Activated naive CD4-positive, alpha-beta T cell treated with anti-CD3 and anti-CD28 coated beads, Interleukin-2, amount 50 U/mL, for 24 hours (primary cell): ENCODE results near the gene FAM47E.

Experiments
- H3K27ac Mint-ChIP-seq: one replicate; pipeline ENCODE4 v1.8.0; 2021; ENCODE audit warnings: mild to moderate bottlenecking, mixed read lengths
- H3K27me3 Mint-ChIP-seq: one replicate; pipeline ENCODE4 v1.8.0; 2021; ENCODE audit warnings: mixed read lengths
- H3K36me3 Mint-ChIP-seq: one replicate; pipeline ENCODE4 v1.8.0; 2021; ENCODE audit warnings: mixed read lengths
- H3K4me1 Mint-ChIP-seq: one replicate; pipeline ENCODE4 v1.8.0; 2021; ENCODE audit warnings: mixed read lengths
- H3K4me3 Mint-ChIP-seq: one replicate; pipeline ENCODE4 v1.8.0; 2021; ENCODE audit warnings: mild to moderate bottlenecking, mixed read lengths
- H3K9me3 Mint-ChIP-seq: one replicate; pipeline ENCODE4 v1.8.0; 2021; ENCODE audit warnings: mixed read lengths

Gene FAM47E

DNA sequence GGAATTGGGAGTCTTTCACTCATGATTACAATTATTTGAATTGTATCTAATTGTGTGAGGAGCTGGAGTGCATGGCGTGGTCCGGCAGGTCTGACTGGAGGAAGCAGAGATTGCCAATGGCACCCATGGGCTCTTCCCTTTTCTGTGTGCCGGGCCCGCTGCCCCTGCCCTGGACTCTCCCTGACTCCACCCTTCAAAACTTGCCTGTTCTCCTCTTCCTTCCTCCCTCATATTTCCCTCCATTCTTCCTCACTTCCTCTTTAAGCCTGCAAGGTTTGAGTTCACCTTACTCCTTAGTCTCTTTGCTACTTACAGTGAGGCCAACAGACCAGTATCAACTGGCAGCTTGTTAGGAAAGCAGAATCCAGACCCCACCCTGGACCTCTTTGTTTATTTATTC is 48.5 kb downstream of the FAM47E start:
- peaks cover 8% of the 10 kb centered on the region for H3K36me3 Mint-ChIP-seq
- no peaks in the 10 kb centered on the region for H3K27me3 Mint-ChIP-seq
- H3K27ac Mint-ChIP-seq, result no peak overlapping the region
- H3K9me3 Mint-ChIP-seq, result peaks cover 15% of the 10 kb centered on the region
- no peak overlapping the region for H3K4me3 Mint-ChIP-seq
- peaks cover 21% of the 10 kb centered on the region for H3K4me1 Mint-ChIP-seq

DNA sequence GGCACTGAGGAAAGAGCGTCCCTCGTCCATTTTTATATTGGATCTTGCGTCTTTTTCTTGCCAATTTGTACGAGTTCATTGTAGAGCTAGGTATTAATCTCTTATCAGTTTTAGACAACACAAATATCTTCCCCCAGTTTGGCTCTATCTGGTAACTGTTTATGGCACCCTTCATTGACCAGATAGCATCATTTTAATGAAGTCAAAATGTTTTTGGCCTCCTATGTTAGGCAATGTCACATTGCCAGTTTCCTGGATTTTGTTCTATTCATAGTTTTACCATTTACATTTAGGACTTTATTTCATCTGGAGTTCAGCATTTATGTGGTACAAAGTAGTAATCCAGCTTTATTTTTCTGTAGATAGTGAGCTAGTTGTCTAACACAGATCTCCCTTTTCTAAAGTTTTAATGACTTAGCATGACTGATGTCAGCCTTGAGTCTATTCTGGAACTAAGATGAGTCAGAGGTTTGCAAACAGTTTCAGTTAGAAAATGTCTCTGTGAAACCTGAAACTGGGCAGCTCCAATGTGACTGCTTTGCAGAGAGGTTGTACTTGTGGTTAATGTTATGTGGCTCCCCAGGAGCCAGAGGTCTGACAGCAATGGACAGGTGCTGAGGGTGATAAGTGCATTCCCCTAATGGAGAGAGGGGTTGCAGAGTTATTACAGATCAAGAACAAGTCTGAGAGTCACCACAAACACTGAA is 49.7 kb downstream of the FAM47E start:
- Mint-ChIP-seq H3K27me3 (no peaks in the 10 kb centered on the region), H3K9me3 (peaks cover 11% of the 10 kb centered on the region), H3K27ac (no peak overlapping the region), H3K36me3 (peaks cover 5% of the 10 kb centered on the region), H3K4me3 (no peak overlapping the region), H3K4me1 (peaks cover 30% of the 10 kb centered on the region)

- H3K4me1 Mint-ChIP-seq, result peaks cover 30% of the 10 kb centered on the region
- peaks cover 5% of the 10 kb centered on the region for H3K36me3 Mint-ChIP-seq
- no peak overlapping the region for H3K27ac Mint-ChIP-seq
- H3K9me3 Mint-ChIP-seq, result peaks cover 9% of the 10 kb centered on the region
- H3K27me3 Mint-ChIP-seq, result no peaks in the 10 kb centered on the region
- no peak overlapping the region for H3K4me3 Mint-ChIP-seq
Observed at GRCh38 chr4:76301775-76302162, 50.2 kb downstream of the FAM47E start.

DNA sequence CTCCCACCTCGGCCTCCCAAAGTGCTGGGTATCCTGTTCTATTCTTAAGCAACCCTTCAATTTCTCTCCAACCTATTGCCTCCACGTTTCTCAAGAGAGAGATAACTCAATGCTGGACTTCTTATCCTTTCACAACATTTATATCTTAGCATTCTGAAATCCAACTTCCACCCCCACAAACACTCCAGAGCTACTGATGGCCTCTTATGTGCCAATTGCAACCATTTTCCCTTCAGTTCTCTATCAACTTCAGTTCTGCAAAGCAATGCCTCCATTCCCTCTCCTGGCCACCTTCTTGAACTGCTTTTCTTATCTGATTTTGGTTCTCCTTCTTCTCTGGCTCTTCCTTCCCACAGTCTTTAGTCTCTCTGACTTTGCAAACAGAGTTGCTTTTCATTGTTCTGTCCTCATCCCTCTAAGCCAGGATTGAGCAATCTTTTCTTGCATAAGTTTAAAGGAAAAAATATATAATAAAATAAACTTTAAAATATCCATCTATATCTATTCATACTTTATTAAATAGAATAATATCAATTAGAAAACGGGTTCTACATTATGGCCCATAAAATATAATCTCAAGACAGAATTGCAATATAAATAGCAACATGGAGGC is 51.4 kb downstream of the FAM47E start:
- Mint-ChIP-seq H3K27ac (peak overlapping the region; percentile 33), H3K9me3 (peaks cover 9% of the 10 kb centered on the region), H3K36me3 (peaks cover 5% of the 10 kb centered on the region), H3K4me1 (peaks cover 30% of the 10 kb centered on the region), H3K4me3 (no peak overlapping the region), H3K27me3 (no peaks in the 10 kb centered on the region)

DNA sequence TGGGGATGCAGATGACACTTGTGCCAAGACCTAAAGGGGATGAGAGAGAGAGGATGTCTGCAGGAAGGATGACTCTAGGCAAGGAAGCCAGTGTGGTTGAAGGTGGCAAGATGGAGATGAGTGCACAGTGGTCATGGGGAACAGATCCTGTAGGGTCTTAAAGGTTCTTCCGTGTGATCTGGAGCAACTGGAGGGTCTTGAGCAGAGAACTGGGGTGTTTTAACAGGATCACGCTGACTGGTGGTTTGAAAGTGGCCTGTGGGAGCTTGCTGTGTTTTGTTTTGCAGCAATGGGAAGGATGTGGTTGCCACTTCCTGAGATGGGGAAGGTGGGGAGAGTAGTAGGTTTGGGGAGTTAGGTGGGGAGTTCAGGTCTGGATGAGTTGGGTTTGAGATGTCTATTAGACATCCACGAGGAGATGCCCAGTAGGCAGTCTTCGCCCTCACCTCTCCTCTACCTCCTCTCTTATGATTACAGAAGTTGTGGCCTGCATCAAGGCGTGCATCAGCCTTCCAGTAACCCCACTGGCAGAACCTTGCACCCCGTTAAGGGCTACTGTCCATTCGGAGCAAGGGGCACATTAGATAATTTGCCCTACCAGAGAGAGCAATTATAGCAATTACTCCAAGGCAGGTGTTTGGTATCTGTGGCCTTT is 53.6 kb downstream of the FAM47E start:
- Mint-ChIP-seq H3K9me3 (peaks cover 2% of the 10 kb centered on the region), H3K36me3 (peaks cover 1% of the 10 kb centered on the region), H3K4me3 (peak overlapping the region; percentile 76), H3K27ac (peak overlapping the region; percentile 61), H3K4me1 (peaks cover 30% of the 10 kb centered on the region), H3K27me3 (no peaks in the 10 kb centered on the region)

GRCh38 chr4:76305971-76306881 is 54.7 kb downstream of the FAM47E start, which contains the start of gene STBD1:
TSS of gene STBD1 (plus strand) at chr4:76306733. CDS start at chr4:76306770, 37 bp downstream.
- Mint-ChIP-seq H3K27me3 (no peaks in the 10 kb centered on the region), H3K4me1 (peaks cover 28% of the 10 kb centered on the region), H3K9me3 (no peaks in the 10 kb centered on the region), H3K36me3 (no peaks in the 10 kb centered on the region), H3K4me3 (peak within 1 kb of the TSS; percentile 78), H3K27ac (no peak within 1 kb of the TSS)

GRCh38 chr4:76306882-76307659 is 55.5 kb downstream of the FAM47E start:
- no peaks in the 10 kb centered on the region for H3K36me3 Mint-ChIP-seq
- H3K4me1 Mint-ChIP-seq, result peaks cover 25% of the 10 kb centered on the region
- no peaks in the 10 kb centered on the region for H3K27me3 Mint-ChIP-seq
- H3K4me3 Mint-ChIP-seq, result peak overlapping the region; percentile 78
- no peaks in the 10 kb centered on the region for H3K9me3 Mint-ChIP-seq
- no peak overlapping the region for H3K27ac Mint-ChIP-seq

DNA sequence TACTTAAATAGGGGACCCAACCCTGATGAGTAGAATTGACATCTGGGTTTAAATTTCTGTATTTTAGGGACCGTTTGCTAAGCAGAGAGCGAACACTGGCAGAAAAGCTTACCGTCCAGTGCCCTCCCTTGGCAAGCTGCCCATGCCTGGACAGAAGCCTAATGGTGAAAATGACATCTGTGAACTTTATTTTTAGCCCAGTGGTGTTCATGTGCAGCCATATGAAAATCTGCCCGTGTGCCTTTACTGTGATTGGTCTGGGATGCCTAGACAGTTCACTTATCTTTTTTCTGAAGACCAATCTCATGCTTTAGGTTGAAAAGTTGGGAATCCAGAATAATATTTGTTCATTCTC is 56.1 kb downstream of the FAM47E start:
- Mint-ChIP-seq H3K4me1 (peaks cover 25% of the 10 kb centered on the region), H3K36me3 (no peaks in the 10 kb centered on the region), H3K27ac (no peak overlapping the region), H3K4me3 (peak overlapping the region; percentile 78), H3K9me3 (no peaks in the 10 kb centered on the region), H3K27me3 (no peaks in the 10 kb centered on the region)

GRCh38 chr4:76308548-76308947 is 57.0 kb downstream of the FAM47E start:
- no peak overlapping the region for H3K4me3 Mint-ChIP-seq
- H3K9me3 Mint-ChIP-seq, result no peaks in the 10 kb centered on the region
- H3K27me3 Mint-ChIP-seq, result peaks cover 2% of the 10 kb centered on the region
- H3K36me3 Mint-ChIP-seq, result no peaks in the 10 kb centered on the region
- H3K27ac Mint-ChIP-seq, result no peak overlapping the region
- H3K4me1 Mint-ChIP-seq, result peaks cover 21% of the 10 kb centered on the region

DNA sequence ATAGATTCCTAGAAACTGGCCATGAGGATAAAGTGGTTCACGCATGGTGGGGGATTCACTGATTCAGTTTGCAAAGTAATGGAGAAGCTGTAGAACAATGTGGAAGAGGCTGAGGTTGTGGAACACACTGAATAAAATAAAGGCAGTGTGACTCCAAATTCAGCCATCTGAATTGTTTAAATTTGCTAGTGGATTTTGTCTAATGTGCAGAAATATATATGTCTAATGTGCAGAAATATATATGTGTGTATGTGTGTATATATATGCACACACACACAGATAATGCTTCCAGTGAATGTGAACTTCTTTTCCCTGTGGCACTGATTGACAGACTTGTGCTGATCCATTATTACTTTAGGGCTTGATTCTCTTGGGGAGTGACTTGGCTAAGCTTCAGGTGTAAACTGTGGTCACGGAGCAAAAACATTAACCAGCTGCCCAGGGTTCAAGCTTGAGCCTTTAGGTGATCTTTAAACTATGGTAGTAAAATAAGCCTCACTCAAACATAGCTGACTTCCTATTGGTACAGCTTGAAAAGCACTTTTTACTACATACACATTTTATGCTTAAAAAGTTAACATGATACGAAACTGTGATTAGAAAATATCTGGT is 58.5 kb downstream of the FAM47E start:
- Mint-ChIP-seq H3K27ac (no peak overlapping the region), H3K4me3 (no peak overlapping the region)

DNA sequence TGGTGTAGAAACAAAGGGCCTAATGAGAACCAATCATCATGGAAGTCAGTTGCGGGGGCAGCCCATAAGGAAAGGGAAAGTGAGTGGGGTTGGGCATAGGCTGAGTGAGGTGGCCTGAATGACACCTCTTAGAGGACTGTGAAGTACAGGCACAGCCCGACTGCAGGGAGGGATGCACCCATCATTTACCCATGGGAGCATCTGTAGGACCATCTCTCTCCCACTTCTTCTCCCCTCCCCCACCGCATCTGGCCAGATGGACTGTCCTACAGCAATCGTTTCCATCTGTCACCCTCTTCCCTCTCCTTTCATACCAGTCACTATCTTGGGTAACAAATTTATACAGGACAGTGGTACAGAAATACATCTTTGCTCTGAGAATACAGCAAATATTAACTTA is 59.2 kb downstream of the FAM47E start:
- no peaks in the 10 kb centered on the region for H3K9me3 Mint-ChIP-seq
- no peak overlapping the region for H3K4me3 Mint-ChIP-seq
- H3K36me3 Mint-ChIP-seq, result no peaks in the 10 kb centered on the region
- H3K27me3 Mint-ChIP-seq, result peaks cover 2% of the 10 kb centered on the region
- H3K4me1 Mint-ChIP-seq, result peaks cover 2% of the 10 kb centered on the region
- H3K27ac Mint-ChIP-seq, result no peak overlapping the region

More for the DNA sequence above, 58.5 kb downstream of the FAM47E start:
- Mint-ChIP-seq H3K27me3 (peaks cover 2% of the 10 kb centered on the region), H3K36me3 (no peaks in the 10 kb centered on the region), H3K4me1 (peaks cover 9% of the 10 kb centered on the region), H3K9me3 (no peaks in the 10 kb centered on the region)

DNA sequence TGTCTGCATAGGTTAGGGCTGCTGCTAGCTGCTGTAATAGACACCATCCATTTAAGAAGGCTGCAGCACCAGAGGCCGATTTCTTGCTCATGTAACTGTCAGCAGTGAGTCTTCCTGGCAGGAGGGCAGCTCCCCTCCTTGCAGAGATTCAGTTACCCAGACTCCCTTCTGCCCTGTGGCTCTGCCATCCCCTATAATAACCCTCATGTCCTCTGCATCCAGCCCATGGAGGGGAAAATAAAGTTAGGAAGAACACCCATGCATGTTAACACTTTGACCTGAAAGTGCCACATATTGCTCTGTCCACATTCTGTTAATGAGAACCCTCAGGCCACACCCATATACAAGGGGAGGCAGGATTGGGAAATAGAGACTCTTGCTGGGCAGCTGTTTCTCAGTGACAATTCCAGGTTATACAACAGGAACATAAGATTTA is 60.4 kb downstream of the FAM47E start:
- Mint-ChIP-seq H3K4me3 (no peak overlapping the region), H3K36me3 (peaks cover 7% of the 10 kb centered on the region), H3K4me1 (no peaks in the 10 kb centered on the region), H3K27me3 (peaks cover 8% of the 10 kb centered on the region), H3K9me3 (peaks cover 7% of the 10 kb centered on the region), H3K27ac (no peak overlapping the region)

DNA sequence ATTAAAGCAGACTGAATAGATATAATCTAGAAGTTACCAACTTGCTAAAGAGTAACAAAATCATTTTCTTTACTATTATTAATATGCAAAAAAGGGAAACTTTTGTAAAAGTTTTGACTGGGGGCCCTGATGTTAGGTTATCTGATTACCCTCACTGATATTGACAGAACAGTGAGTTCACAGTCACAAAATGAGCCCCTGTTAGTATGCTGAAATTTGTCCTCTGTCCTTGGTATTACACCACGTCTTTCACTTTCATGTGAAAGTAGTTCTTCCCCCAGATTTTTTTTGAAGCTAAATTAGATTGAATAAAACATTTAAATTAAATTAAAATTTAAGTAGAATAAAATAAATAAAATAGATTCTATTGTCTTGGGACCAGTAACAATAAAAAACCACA is 60.9 kb downstream of the FAM47E start:
- peaks cover 7% of the 10 kb centered on the region for H3K36me3 Mint-ChIP-seq

DNA sequence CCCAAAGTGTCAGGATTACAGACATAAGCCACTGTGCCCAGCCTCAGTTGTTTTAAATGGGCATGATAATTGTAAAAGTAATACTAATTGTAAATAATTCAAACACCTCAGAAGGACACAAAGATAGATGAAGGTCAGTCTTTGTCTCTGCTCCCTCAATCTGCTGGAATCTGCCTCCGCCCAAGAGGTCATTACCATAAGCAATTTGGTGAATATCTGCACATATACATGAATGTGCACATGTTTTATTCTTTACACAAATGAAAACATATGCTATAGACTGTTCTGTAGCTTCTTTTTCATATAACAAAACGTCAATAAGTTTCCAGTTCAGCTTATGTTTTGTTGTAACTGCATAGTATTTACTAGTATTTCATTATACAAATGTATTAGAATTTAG is 62.0 kb downstream of the FAM47E start:
- Mint-ChIP-seq H3K4me3 (no peak overlapping the region), H3K9me3 (peaks cover 17% of the 10 kb centered on the region), H3K27ac (no peak overlapping the region), H3K36me3 (peaks cover 10% of the 10 kb centered on the region), H3K4me1 (no peaks in the 10 kb centered on the region), H3K27me3 (peaks cover 15% of the 10 kb centered on the region)

More for the DNA sequence above, 60.9 kb downstream of the FAM47E start:
- no peaks in the 10 kb centered on the region for H3K4me1 Mint-ChIP-seq
- H3K9me3 Mint-ChIP-seq, result peaks cover 7% of the 10 kb centered on the region
- H3K4me3 Mint-ChIP-seq, result no peak overlapping the region
- peaks cover 8% of the 10 kb centered on the region for H3K27me3 Mint-ChIP-seq
- no peak overlapping the region for H3K27ac Mint-ChIP-seq
